Thoracic aorta (tissue), 2 donors: ENCODE results near the gene VAMP4. TPM values are rescaled to one million over a fixed set of nuclear protein-coding genes. Genes with fewer than 3 reads are reported as not detected.

Experiments used
- ATAC-seq: fragments of 150-250 bp; one replicate; pipeline ENCODE4 v1.8.0; 2017; ENCODE audit warnings: low read depth; ENCODE audit not compliant: insufficient number of reproducible peaks, low FRiP score
- DNase-seq: peaks from one replicate; pipeline ENCODE4 v3.0.0-alpha.2; 2020; ENCODE audit warnings: low spot score
- H3K27ac ChIP-seq, 2 donors: fragments of 200-600 bp; sonication (generic); 1 replicate in 1 of 2; 2 replicates in 1 of 2; pipeline ENCODE4 v1.5.1; 2016; ENCODE audit warnings: mild to moderate bottlenecking in 2 of 2, moderate library complexity in 2 of 2
- H3K27me3 ChIP-seq: fragments of 200-600 bp; sonication (generic); replicated peaks from 2 replicates; pipeline ENCODE4 v1.6.0; 2016; ENCODE audit warnings: mild to moderate bottlenecking; ENCODE audit not compliant: insufficient read depth
- H3K36me3 ChIP-seq: fragments of 200-600 bp; sonication (generic); one replicate; pipeline ENCODE4 v1.5.1; 2016
- H3K4me1 ChIP-seq, 2 donors: fragments of 200-600 bp; sonication (generic); 1 replicate in 1 of 2; 2 replicates in 1 of 2; pipeline versions ENCODE4 v1.5.1 to v1.6.0; 2016; ENCODE audit warnings: low read depth in 2 of 2, mild to moderate bottlenecking in 1 of 2; ENCODE audit not compliant: control insufficient read depth in 1 of 2
- H3K4me3 ChIP-seq: fragments of 200-600 bp; sonication (generic); 2 replicates; pipeline ENCODE4 v1.5.1; 2016; ENCODE audit warnings: mild to moderate bottlenecking
- H3K9me3 ChIP-seq: fragments of 200-600 bp; sonication (generic); 2 replicates; pipeline ENCODE4 v1.5.1; 2016
- total RNA-seq, 2 donors: library from RNA; depleted of rRNA; stranded (reverse); fragments of >200 nt; gene quantifications; one replicate each; pipeline versions ENCODE4 v1.1.0 to v1.2.3, GENCODE V29; 2016
- TF ChIP-seq, protein P1 (sequence below): fragments of 200-600 bp; sonication (generic); IDR thresholded peaks from one replicate; pipeline ENCODE4 v1.5.1; 2019; ENCODE audit warnings: antibody characterized with exemption

Gene VAMP4
- total RNA-seq, 2 donors from 2014 or later: 25.5 to 26.1 TPM

DNA sequence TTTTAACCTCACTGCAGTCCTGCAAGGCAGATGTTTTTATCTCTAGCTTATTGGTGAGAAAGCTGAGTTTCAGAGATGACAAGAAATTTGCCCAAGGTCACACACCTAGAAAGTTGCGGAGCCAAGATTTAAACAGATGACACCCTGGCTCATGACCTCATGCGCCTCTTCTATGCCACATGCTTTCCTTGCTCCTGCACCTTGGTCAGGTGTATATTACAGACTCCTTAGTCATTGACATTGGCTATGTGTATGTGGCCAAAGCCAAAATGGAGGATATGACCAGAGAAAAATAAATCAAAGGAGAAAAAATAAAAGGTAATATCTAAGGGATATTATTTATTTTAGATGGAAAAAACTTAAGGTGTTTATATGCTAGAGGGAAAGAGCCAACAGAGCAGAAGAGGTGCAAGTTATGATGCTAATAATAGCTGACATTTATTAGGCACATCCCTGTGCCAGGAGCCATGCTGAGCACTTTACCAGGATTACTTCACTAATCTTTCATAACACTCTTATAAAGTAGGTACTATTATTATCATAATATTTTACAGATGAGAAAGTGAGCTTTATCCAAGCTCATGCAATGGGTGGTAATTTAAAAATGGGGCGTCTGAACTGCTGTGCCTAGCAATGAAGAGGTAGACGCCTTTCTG is 75.6 kb downstream of the VAMP4 start:
- no peak overlapping the region for H3K27ac ChIP-seq
- no peak overlapping the region for H3K4me3 ChIP-seq
- no peak for ATAC-seq
- DNase-seq: no peak
- TF ChIP-seq, protein P1, sequence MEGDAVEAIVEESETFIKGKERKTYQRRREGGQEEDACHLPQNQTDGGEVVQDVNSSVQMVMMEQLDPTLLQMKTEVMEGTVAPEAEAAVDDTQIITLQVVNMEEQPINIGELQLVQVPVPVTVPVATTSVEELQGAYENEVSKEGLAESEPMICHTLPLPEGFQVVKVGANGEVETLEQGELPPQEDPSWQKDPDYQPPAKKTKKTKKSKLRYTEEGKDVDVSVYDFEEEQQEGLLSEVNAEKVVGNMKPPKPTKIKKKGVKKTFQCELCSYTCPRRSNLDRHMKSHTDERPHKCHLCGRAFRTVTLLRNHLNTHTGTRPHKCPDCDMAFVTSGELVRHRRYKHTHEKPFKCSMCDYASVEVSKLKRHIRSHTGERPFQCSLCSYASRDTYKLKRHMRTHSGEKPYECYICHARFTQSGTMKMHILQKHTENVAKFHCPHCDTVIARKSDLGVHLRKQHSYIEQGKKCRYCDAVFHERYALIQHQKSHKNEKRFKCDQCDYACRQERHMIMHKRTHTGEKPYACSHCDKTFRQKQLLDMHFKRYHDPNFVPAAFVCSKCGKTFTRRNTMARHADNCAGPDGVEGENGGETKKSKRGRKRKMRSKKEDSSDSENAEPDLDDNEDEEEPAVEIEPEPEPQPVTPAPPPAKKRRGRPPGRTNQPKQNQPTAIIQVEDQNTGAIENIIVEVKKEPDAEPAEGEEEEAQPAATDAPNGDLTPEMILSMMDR: no peak
- H3K4me1 ChIP-seq: peaks cover 0 to 28% of the 10 kb centered on the region in 2 donors
- H3K9me3 ChIP-seq: no peaks in the 10 kb centered on the region
- no peaks in the 10 kb centered on the region for H3K36me3 ChIP-seq
- H3K27me3 ChIP-seq: no peaks in the 10 kb centered on the region

DNA sequence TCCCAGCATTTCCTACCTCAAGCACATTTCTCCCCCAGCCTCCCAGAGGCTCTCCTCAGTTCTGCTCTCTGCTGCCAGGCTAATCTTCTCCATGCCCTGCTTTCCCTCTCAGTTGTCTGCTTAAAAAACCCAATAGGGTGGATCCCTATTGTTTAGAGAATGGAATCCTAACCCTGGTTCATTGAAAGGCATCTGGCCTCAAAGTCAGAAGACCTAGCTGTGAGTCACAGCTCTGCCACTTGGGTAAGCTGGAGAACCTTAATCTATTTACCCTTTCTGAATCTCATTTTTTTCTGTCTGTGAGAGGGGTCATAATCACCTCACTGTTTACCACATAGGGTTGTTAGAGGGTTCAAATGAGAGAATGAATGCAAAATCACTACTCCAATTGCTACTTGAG is 76.9 kb downstream of the VAMP4 start:
- ATAC-seq (no peak), DNase-seq (no peak)
- no peaks in the 10 kb centered on the region for H3K27me3 ChIP-seq
- H3K4me3 ChIP-seq: no peak overlapping the region
- H3K36me3 ChIP-seq: no peaks in the 10 kb centered on the region
- TF ChIP-seq, protein P1: no peak
- H3K9me3 ChIP-seq: no peaks in the 10 kb centered on the region
- H3K27ac ChIP-seq: no peak overlapping the region
- peaks cover 0 to 28% of the 10 kb centered on the region in 2 donors for H3K4me1 ChIP-seq

DNA sequence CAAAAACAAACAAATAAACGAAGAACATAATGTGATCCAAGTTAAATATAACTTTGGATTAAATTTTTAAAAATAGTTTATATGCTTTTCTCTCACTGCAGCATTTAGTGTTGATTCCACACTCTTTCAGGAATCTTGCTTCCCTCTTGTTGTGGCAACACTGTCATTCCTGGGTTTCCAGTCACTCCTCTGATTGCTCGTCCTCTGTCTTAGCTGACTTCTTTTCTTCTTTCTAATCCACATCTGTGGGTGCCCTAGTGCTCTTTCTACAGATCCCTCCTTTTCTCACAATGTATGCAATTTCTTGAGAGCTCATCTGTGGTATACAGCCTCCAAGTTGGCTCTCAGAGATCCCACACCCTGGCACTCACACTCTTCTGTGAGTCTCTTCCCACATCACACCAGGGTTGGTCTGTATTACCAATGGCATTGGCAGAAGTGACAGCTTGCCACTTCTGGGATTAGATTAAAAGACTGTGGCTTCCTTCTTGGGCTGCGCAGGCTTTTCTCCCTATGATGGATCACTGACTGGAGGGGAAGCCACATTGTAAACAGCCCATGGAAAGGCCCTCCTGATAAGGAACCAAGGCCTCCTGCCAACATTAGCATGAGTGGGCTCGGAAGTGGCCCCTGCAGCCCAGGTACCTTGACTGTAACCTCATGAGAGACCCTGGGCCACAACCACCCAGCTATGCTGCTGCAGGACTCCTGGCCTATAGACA is 77.8 kb downstream of the VAMP4 start:
- DNase-seq: no peak
- no peak for ATAC-seq
- Histone ChIP-seq H3K27ac (peak overlapping the region; percentile 23 to 67), H3K9me3 (no peaks in the 10 kb centered on the region), H3K36me3 (no peaks in the 10 kb centered on the region), H3K27me3 (no peaks in the 10 kb centered on the region), H3K4me3 (no peak overlapping the region), H3K4me1 (peaks cover 0 to 28% of the 10 kb centered on the region in 2 donors)
- TF ChIP-seq, protein P1: no peak

DNA sequence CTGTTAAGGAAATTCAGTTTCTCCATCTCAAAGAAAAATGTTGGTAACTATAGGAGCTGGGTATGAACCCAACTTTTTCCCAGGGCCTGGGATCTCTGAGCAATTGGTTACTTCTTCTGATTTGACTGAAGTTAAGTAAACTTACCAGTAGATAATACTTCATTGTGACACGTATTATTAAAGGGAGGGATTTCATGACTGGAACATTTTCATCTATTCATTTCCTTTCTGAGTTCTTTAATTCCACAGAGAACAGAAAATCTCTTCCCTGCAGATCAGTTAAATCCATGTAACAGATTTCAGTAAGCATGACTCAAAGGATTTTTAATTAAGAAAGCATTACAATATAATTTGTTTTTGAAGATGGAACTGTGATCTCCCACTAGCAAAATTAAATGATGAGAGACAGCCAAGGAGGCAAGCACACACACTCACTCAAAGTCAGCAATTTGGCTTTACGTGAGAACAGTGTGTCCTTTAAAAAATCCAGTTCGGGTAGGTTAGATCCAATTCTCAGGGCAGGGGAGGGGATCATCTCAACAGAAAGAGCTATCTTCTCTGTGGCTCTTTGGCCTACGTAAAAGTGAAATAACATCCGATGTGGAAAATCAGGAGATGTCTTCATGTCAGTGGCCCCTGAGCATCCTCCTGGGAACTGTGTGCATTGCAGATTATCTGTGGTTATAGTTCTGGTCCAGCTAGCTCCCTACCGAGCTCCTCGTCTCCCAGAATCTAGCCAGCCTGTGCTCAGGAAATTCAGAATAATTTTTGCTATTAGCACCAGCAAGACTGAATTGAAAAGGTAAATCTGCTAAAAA is 78.6 kb downstream of the VAMP4 start:
- TF ChIP-seq, protein P1: no peak
- Histone ChIP-seq H3K27ac (peak overlapping the region; percentile 23 to 67), H3K36me3 (no peaks in the 10 kb centered on the region), H3K4me3 (no peak overlapping the region), H3K4me1 (peaks cover 0 to 28% of the 10 kb centered on the region in 2 donors), H3K27me3 (no peaks in the 10 kb centered on the region), H3K9me3 (no peaks in the 10 kb centered on the region)
- DNase-seq (no peak), ATAC-seq (no peak)
